ENCODE results near the gene PHF23.

DNA sequence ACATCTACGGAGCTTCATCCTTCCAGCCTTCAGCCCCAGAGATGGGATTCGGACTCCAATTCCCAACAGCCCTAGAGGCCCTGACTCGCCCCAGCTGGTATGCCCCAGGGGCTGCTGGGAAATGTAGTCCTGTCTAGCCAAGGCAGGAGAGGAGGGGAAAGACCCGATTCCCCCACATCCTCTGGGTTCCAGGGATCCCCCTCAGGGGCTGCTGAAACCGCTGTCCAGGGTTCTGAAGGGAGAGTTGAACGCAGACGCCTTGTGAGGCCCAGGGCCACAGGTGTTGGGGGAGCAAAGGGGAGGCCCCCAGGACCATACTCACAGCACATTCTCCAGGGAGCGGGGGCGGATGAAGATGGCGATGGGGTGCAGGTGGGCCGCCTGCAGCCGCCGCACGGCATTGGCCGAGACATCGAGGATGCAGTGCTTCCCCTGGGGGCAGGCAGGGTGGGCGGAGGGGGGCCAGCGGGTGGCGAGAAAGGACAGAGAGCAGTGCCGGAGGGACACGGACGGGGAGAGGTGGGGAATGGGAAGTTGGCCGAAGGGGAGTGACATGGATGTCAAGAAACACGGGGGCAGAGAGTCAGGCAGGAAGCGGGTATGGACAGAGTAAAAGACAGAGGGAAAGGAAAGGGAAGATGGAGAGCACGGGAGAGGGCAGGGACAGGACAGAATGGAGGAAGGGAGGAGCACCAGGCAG lies 47.5 kb downstream of the PHF23 start:
- TF ChIP-seq CTCF (conservative IDR thresholded peaks at IDR 0.05; ENCODE audit: low read depth, low read length): no peak
- no peak for TF ChIP-seq EZH2 (IDR thresholded peaks at IDR 0.05; ENCODE audit: low read length, unreplicated experiment)
